ENCODE results near the gene OR6B2.

The OR6B2 gene

GRCh38 chr2:240037358-240037757 lies 7.1 kb upstream of the OR6B2 start:
- DNase-seq, result no peak

GRCh38 chr2:240033330-240033678 lies 3.1 kb upstream of the OR6B2 start:
- no peak for DNase-seq

GRCh38 chr2:240032406-240033329 lies 2.4 kb upstream of the OR6B2 start:
- no peak for DNase-seq

GRCh38 chr2:240024766-240025165 lies 5.5 kb downstream of the OR6B2 start:
- DNase-seq, result peak in 2 of 6 experiments; percentile 31 to 36

GRCh38 chr2:240023792-240024191 lies 6.4 kb downstream of the OR6B2 start:
- no peak for DNase-seq

- DNase-seq, result peak; percentile 11 to 61 (median 42)
Measured at GRCh38 chr2:240021488-240022104, 8.6 kb downstream of the OR6B2 start.

- DNase-seq, result no peak
Measured at GRCh38 chr2:240018071-240018750, 12.0 kb downstream of the OR6B2 start.

- DNase-seq, result no peak
Measured at GRCh38 chr2:240014327-240014726, 15.9 kb downstream of the OR6B2 start.

GRCh38 chr2:240013343-240013742 lies 16.9 kb downstream of the OR6B2 start:
- DNase-seq, result no peak

- DNase-seq, result no peak
Measured at GRCh38 chr2:240002983-240003382, 27.2 kb downstream of the OR6B2 start.

- DNase-seq, result no peak
Measured at GRCh38 chr2:240000671-240001070, 29.6 kb downstream of the OR6B2 start.

- no peak for DNase-seq
Measured at GRCh38 chr2:239997686-239998409, 32.4 kb downstream of the OR6B2 start.

- DNase-seq, result no peak
Measured at GRCh38 chr2:239994086-239994485, 36.1 kb downstream of the OR6B2 start.

GRCh38 chr2:239993291-239993690 lies 36.9 kb downstream of the OR6B2 start:
- DNase-seq, result no peak

GRCh38 chr2:239991689-239992314 lies 38.4 kb downstream of the OR6B2 start:
- DNase-seq, result peak in 3 of 6 experiments; percentile 12 to 56 (median 49)

GRCh38 chr2:239990966-239991365 lies 39.3 kb downstream of the OR6B2 start:
- no peak for DNase-seq

- DNase-seq, result no peak
Measured at GRCh38 chr2:239985356-239985755, 44.9 kb downstream of the OR6B2 start.

- no peak for DNase-seq
Measured at GRCh38 chr2:239984421-239985194, 45.6 kb downstream of the OR6B2 start.

- no peak for DNase-seq
Measured at GRCh38 chr2:239983004-239983778, 47.0 kb downstream of the OR6B2 start.

Data from stimulated activated naive CD4-positive, alpha-beta T cell (primary cell).